ENCODE measurements around the gene LARP4B.

LARP4B gene

GRCh38 chr10:966466-967235 is 35.1 kb upstream of the LARP4B start:
- DNase-seq (ENCODE audit: low spot score), result no peak
- TF ChIP-seq CTCF (IDR thresholded peaks at IDR 0.05; ENCODE audit: extremely low read depth, missing control alignments), result no peak

DNA sequence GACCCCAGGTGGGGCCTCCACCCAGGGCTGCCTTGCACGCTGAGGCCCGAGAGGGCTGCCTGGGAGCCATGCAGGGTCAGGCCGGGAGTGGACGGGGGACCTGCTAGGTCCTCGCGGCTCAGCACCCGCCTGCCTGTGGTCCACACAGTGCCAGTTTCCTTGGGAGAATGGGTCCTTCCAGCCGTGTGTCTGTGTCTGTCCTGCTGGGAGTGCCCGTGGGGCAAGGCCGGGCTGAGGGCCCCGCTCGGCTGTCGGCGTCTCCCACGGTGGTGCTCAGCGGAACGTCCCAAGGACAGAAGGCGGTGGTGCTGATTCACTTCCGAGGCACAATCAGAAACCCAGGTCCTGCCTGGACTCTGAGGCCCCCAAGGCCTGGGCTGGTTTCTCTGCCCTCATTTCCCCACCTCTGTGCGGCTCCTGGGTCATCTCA is 33.5 kb upstream of the LARP4B start:
- TF ChIP-seq CTCF (IDR thresholded peaks at IDR 0.05; ENCODE audit: extremely low read depth, missing control alignments), result no peak
- no peak for DNase-seq (ENCODE audit: low spot score)

DNA sequence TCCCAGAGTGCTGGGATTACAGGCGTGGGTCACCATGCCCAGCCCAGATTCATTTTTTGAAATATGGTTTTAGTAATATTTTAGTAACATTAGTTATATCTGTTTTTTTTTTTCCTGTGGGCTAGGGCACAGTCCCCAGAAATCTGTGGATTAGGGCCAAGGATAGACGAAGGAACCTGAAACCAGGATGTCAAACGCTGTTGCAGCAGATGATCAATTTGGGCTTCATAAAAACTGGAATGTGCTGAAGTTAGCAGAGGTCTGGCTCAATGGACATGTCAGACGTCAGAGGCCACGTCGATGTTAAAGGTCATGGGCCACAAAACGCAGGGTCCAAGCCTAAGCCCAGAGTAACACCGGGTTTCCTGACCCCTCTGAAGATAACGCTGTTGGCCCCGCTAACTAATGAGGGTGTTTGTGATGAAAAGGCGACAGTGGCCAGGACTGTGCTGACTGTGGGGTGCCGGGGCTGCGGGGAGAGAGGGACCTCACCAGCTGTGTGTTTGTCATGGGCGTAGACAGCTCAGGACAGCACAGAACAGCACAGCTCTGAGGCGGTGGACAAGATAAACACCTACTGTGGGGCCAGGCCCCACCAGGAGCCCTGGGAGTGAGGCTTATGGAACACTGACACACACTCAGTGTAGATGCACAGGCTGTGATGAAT is 32.9 kb upstream of the LARP4B start:
- DNase-seq (ENCODE audit: low spot score), result no peak
- no peak for TF ChIP-seq CTCF (IDR thresholded peaks at IDR 0.05; ENCODE audit: extremely low read depth, missing control alignments)

DNA sequence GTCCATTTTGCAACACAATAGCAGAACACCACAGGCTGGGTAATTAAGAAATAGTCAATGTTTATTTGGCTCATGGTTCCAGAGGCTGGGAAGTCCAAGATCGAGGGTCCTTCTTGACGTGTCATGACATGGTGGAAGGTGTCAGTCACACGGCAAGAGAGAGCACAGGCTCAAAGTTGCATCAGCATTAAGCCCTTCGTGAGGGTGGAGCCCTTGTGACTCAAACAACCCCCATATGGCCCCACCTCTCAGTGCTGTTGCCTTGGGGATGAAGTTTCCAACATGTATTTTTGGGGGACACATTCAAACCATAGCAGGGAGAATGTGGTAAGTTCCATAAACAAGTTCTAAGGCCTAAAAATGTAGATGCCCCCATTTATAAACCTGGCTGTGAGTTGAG is 32.1 kb upstream of the LARP4B start:
- DNase-seq (ENCODE audit: low spot score), result no peak
- no peak for TF ChIP-seq CTCF (IDR thresholded peaks at IDR 0.05; ENCODE audit: extremely low read depth, missing control alignments)

- DNase-seq (ENCODE audit: low spot score), result no peak
- no peak for TF ChIP-seq CTCF (IDR thresholded peaks at IDR 0.05; ENCODE audit: extremely low read depth, missing control alignments)
Measured at GRCh38 chr10:963186-963585, 31.7 kb upstream of the LARP4B start.

GRCh38 chr10:962342-962741 is 30.8 kb upstream of the LARP4B start:
- TF ChIP-seq CTCF (IDR thresholded peaks at IDR 0.05; ENCODE audit: extremely low read depth, missing control alignments), result no peak
- DNase-seq (ENCODE audit: low spot score), result no peak

DNA sequence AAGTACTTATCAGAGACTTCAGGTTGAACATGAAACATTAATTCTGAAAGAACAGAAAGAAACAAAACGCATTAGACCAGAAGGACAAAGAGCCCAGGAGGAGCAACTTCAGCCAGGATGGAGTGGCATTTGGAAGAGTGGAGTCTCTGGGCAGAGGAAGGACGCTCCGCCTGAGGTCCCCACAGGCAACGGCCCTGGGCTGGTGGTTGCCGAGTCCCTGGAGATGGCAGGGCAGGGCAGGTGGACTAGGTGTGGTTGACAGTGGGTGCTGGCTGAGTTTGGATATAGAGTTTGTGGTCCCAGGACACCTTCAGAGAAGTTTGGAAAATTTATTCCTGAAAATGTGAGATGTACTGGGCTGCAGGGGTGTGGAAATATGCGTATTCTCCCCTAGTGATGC is 27.4 kb upstream of the LARP4B start:
- no peak for DNase-seq (ENCODE audit: low spot score)
- TF ChIP-seq CTCF (IDR thresholded peaks at IDR 0.05; ENCODE audit: extremely low read depth, missing control alignments), result no peak
